ENCODE measurements around the gene BPTF.

- TF ChIP-seq PRDM4 (tag by site-specific recombination; IDR thresholded peaks at IDR 0.05) = no peak
- TF ChIP-seq, protein P1, sequence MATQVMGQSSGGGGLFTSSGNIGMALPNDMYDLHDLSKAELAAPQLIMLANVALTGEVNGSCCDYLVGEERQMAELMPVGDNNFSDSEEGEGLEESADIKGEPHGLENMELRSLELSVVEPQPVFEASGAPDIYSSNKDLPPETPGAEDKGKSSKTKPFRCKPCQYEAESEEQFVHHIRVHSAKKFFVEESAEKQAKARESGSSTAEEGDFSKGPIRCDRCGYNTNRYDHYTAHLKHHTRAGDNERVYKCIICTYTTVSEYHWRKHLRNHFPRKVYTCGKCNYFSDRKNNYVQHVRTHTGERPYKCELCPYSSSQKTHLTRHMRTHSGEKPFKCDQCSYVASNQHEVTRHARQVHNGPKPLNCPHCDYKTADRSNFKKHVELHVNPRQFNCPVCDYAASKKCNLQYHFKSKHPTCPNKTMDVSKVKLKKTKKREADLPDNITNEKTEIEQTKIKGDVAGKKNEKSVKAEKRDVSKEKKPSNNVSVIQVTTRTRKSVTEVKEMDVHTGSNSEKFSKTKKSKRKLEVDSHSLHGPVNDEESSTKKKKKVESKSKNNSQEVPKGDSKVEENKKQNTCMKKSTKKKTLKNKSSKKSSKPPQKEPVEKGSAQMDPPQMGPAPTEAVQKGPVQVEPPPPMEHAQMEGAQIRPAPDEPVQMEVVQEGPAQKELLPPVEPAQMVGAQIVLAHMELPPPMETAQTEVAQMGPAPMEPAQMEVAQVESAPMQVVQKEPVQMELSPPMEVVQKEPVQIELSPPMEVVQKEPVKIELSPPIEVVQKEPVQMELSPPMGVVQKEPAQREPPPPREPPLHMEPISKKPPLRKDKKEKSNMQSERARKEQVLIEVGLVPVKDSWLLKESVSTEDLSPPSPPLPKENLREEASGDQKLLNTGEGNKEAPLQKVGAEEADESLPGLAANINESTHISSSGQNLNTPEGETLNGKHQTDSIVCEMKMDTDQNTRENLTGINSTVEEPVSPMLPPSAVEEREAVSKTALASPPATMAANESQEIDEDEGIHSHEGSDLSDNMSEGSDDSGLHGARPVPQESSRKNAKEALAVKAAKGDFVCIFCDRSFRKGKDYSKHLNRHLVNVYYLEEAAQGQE (tag by site-specific recombination; IDR thresholded peaks at IDR 0.05) = no peak
- TF ChIP-seq, protein P2, sequence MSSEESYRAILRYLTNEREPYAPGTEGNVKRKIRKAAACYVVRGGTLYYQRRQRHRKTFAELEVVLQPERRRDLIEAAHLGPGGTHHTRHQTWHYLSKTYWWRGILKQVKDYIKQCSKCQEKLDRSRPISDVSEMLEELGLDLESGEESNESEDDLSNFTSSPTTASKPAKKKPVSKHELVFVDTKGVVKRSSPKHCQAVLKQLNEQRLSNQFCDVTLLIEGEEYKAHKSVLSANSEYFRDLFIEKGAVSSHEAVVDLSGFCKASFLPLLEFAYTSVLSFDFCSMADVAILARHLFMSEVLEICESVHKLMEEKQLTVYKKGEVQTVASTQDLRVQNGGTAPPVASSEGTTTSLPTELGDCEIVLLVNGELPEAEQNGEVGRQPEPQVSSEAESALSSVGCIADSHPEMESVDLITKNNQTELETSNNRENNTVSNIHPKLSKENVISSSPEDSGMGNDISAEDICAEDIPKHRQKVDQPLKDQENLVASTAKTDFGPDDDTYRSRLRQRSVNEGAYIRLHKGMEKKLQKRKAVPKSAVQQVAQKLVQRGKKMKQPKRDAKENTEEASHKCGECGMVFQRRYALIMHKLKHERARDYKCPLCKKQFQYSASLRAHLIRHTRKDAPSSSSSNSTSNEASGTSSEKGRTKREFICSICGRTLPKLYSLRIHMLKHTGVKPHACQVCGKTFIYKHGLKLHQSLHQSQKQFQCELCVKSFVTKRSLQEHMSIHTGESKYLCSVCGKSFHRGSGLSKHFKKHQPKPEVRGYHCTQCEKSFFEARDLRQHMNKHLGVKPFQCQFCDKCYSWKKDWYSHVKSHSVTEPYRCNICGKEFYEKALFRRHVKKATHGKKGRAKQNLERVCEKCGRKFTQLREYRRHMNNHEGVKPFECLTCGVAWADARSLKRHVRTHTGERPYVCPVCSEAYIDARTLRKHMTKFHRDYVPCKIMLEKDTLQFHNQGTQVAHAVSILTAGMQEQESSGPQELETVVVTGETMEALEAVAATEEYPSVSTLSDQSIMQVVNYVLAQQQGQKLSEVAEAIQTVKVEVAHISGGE (tag by site-specific recombination; conservative IDR thresholded peaks at IDR 0.05; ENCODE audit: low read depth) = no peak
- no peak for TF ChIP-seq CTCF (tag by site-specific recombination; IDR thresholded peaks at IDR 0.05)
- TF ChIP-seq, protein P3, sequence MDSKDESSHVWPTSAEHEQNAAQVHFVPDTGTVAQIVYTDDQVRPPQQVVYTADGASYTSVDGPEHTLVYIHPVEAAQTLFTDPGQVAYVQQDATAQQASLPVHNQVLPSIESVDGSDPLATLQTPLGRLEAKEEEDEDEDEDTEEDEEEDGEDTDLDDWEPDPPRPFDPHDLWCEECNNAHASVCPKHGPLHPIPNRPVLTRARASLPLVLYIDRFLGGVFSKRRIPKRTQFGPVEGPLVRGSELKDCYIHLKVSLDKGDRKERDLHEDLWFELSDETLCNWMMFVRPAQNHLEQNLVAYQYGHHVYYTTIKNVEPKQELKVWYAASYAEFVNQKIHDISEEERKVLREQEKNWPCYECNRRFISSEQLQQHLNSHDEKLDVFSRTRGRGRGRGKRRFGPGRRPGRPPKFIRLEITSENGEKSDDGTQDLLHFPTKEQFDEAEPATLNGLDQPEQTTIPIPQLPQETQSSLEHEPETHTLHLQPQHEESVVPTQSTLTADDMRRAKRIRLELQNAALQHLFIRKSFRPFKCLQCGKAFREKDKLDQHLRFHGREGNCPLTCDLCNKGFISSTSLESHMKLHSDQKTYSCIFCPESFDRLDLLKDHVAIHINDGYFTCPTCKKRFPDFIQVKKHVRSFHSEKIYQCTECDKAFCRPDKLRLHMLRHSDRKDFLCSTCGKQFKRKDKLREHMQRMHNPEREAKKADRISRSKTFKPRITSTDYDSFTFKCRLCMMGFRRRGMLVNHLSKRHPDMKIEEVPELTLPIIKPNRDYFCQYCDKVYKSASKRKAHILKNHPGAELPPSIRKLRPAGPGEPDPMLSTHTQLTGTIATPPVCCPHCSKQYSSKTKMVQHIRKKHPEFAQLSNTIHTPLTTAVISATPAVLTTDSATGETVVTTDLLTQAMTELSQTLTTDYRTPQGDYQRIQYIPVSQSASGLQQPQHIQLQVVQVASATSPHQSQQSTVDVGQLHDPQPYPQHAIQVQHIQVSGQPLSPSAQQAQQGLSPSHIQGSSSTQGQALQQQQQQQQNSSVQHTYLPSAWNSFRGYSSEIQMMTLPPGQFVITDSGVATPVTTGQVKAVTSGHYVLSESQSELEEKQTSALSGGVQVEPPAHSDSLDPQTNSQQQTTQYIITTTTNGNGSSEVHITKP (tag by site-specific recombination; IDR thresholded peaks at IDR 0.05) = no peak
- no peak for TF ChIP-seq YY1 (tag by site-specific recombination; IDR thresholded peaks at IDR 0.05)
- TF ChIP-seq, protein P4, sequence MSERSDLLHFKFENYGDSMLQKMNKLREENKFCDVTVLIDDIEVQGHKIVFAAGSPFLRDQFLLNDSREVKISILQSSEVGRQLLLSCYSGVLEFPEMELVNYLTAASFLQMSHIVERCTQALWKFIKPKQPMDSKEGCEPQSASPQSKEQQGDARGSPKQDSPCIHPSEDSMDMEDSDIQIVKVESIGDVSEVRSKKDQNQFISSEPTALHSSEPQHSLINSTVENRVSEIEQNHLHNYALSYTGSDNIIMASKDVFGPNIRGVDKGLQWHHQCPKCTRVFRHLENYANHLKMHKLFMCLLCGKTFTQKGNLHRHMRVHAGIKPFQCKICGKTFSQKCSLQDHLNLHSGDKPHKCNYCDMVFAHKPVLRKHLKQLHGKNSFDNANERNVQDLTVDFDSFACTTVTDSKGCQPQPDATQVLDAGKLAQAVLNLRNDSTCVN (tag by site-specific recombination; optimal IDR thresholded peaks at IDR 0.05) = no peak
- TF ChIP-seq SP2 (tag by site-specific recombination; IDR thresholded peaks at IDR 0.05) = no peak
These were observed 117.5 kb downstream of the BPTF start for GRCh38 chr17:67942810-67943209.
